K562 (cell line): Measurements from ENCODE around the gene GUCY2C. TPM values are rescaled to one million over a fixed set of nuclear protein-coding genes. Genes with fewer than 3 reads are reported as not detected.
"Not testable (repeated sequence)": the region's sequence is repeated elsewhere in the genome, so short reads cannot be mapped to it uniquely, and the experiment has no call there.

ENCODE experiments used
- ATAC-seq: fragments of 200-7000 bp; cut with Tn5 transposase; 3 replicates; pipeline ENCODE4 v1.9.1; 2020; ENCODE audit warnings: moderate library complexity
- BruUV-seq: library from RNA; stranded (reverse); fragments of 400-500 nt; replicated peaks from 2 replicates; lab custom pipeline; 2021; lab: Mats Ljungman, UMichigan
- CTCF ChIA-PET: fragments of 300-600 bp; formaldehyde crosslinking; extraction: SDS; loops from one replicate; lab custom pipeline; 2021; ENCODE audit warnings: low intra/inter-chr PET ratio; lab: Yijun Ruan, JAX
- POLR2A ChIA-PET: fragments of 300-600, 350-650 bp; sonication (Branson Sonifier 250); formaldehyde crosslinking; extraction: SDS; loops from one replicate; lab custom pipeline; 2021; ENCODE audit warnings: antibody characterized with exemption, inconsistent platforms; lab: Yijun Ruan, JAX
- DNase-seq, 4 experiments: peaks; one replicate each; pipeline versions ENCODE4 v3.0.0 to v3.0.0-alpha.2; 2011 to 2018; ENCODE audit warnings: low spot score in 3 of 4, mixed read lengths in 3 of 4; ENCODE audit errors: extremely low read depth in 1 of 4
- FAIRE-seq: peaks from 2 replicates; lab custom pipeline; 2011; peaks lifted over from hg19 to GRCh38; lab: Jason Lieb, UNC
- H2AFZ ChIP-seq: 2 replicates; pipeline ENCODE4 v1.6.0; 2011; ENCODE audit warnings: low read depth, low read length, control low read depth, inconsistent platforms
- H3K27ac ChIP-seq: fragments of 200-600 bp; 3 replicates; pipeline ENCODE4 v1.8.0; 2011; ENCODE audit warnings: low read depth, mild to moderate bottlenecking, control low read depth, inconsistent platforms, low read length, moderate library complexity, mixed read lengths; ENCODE audit errors: extremely low read depth
- H3K27me3 ChIP-seq, 2 experiments: fragments of 300-600 bp in 1 of 2; 2 replicates in 1 of 2; 3 replicates in 1 of 2; pipeline versions ENCODE4 v1.6.0 to v1.8.0; 2011; ENCODE audit warnings: inconsistent platforms in 2 of 2, low read length in 2 of 2, mild to moderate bottlenecking in 1 of 2, mixed read lengths in 1 of 2, moderate library complexity in 1 of 2; ENCODE audit not compliant: control insufficient read depth in 2 of 2, insufficient read depth in 2 of 2
- H3K36me3 ChIP-seq: fragments of 300-600 bp; 3 replicates; pipeline ENCODE4 v1.8.0; 2011; ENCODE audit warnings: mild to moderate bottlenecking, low read length, inconsistent platforms; ENCODE audit not compliant: control insufficient read depth, insufficient read depth
- H3K4me1 ChIP-seq, 2 experiments: fragments of 200-600 bp in 1 of 2; replicated peaks in 1 of 2; 2 replicates in 1 of 2; 3 replicates in 1 of 2; pipeline versions ENCODE4 v1.5.1 to v1.8.0; 2011; ENCODE audit warnings: inconsistent platforms in 2 of 2, low read length in 2 of 2, mild to moderate bottlenecking in 1 of 2, mixed read lengths in 1 of 2, moderate library complexity in 1 of 2; ENCODE audit not compliant: control insufficient read depth in 2 of 2, insufficient read depth in 2 of 2
- H3K4me2 ChIP-seq: 2 replicates; pipeline ENCODE4 v1.6.1; 2011; ENCODE audit warnings: low read length, control low read depth, inconsistent platforms, mixed read lengths; ENCODE audit not compliant: insufficient read depth
- H3K4me3 ChIP-seq: fragments of 200-600 bp; sonication (generic), shearing (Covaris generic); 2 replicates; pipeline ENCODE4 v1.5.1; 2016; ENCODE audit warnings: control low read depth, inconsistent platforms
- H3K79me2 ChIP-seq: fragments of 200-600 bp; 3 replicates; pipeline ENCODE4 v1.8.0; 2011; ENCODE audit warnings: low read length, inconsistent platforms; ENCODE audit not compliant: control insufficient read depth, insufficient read depth
- H3K9ac ChIP-seq, 2 experiments: 2 replicates each; pipeline versions ENCODE4 v1.6.0 to v1.6.1; 2011; ENCODE audit warnings: low read depth in 2 of 2, low read length in 2 of 2, control low read depth in 1 of 2, inconsistent platforms in 1 of 2, mild to moderate bottlenecking in 1 of 2, mixed read lengths in 1 of 2; ENCODE audit not compliant: insufficient read depth in 1 of 2
- H3K9me1 ChIP-seq: one replicate; pipeline ENCODE4 v1.6.0; 2011; ENCODE audit warnings: inconsistent platforms, mild to moderate bottlenecking, low read length, moderate library complexity; ENCODE audit not compliant: control insufficient read depth, insufficient read depth
- H3K9me3 ChIP-seq: replicated peaks from 2 replicates; pipeline ENCODE4 v1.5.1; 2011; ENCODE audit warnings: low read depth, low read length, inconsistent platforms; ENCODE audit not compliant: control insufficient read depth, insufficient read depth
- H4K20me1 ChIP-seq: replicated peaks from 2 replicates; pipeline ENCODE4 v1.6.1; 2011; ENCODE audit warnings: low read length, inconsistent platforms, mixed read lengths; ENCODE audit not compliant: control insufficient read depth, insufficient read depth
- CBFA2T3 ChIP-seq: fragments of 450-650 bp; IDR thresholded peaks from 2 replicates; pipeline ENCODE4 v1.6.1; 2017
- MEF2A ChIP-seq: IDR thresholded peaks from 2 replicates; pipeline ENCODE4 v1.6.1; 2011; ENCODE audit warnings: low read depth, mild to moderate bottlenecking, low read length, moderate library complexity; ENCODE audit not compliant: control insufficient read depth
- PTBP1 ChIP-seq: fragments of 200-400 bp; formaldehyde crosslinking; IDR thresholded peaks from 2 replicates; pipeline ENCODE4 v1.6.1; 2017; ENCODE audit warnings: low read depth, low read length
- WGBS: fragments of 100-300 bp; shearing (Covaris generic); methylation state at CpG from one replicate; pipeline ENCODE4 v1.1.6; 2016; ENCODE audit warnings: low coverage, mixed read lengths; ENCODE audit not compliant: insufficient coverage; ENCODE audit errors: missing lambda C conversion rate; 5-methylcytosine and 5-hydroxymethylcytosine counted together
- in situ Hi-C: fragments of 300-500 bp; cut with MboI; formaldehyde crosslinking; loops from 4 replicates; pipeline ENCODE4 v1.15.0; 2018; ENCODE audit warnings: inconsistent platforms, mixed read lengths
- intact Hi-C: fragments of 100-400 bp; cut with micrococcal nuclease; formaldehyde crosslinking; loops from 2 replicates; pipeline ENCODE4 v1.14.2; 2022
- polyA plus RNA-seq, 8 experiments: library from polyadenylated mRNA; depleted of rRNA in 4 of 8; stranded (reverse) in 5 of 8; unstranded in 3 of 8; fragments of >200 nt; fragmentation: Nextera tagmentation in 2 of 8; fragmentation: Illumina TruSeq in 1 of 8; extraction: Ambion mirVana in 2 of 8; extraction: Trizol in 1 of 8; gene quantifications; 2 replicates each; pipeline versions ENCODE4 v1.2.1 to v1.2.3, GENCODE V29; 2011 to 2014; ENCODE audit warnings: inconsistent platforms in 1 of 8, missing spikeins in 1 of 8
- total RNA-seq, 7 experiments: library from RNA; depleted of rRNA in 6 of 7; stranded (reverse); fragments of >200 nt in 6 of 7; fragmentation: Illumina TruSeq in 2 of 7; extraction: Trizol in 2 of 7; gene quantifications; 2 replicates each; pipeline versions ENCODE4 v1.2.1 to v1.2.3, GENCODE V29; 2011 to 2021; ENCODE audit warnings: low replicate concordance in 1 of 7
- TF ChIP-seq, protein P1 (sequence below): fragments of 450-650 bp; IDR thresholded peaks from 2 replicates; pipeline ENCODE4 v1.6.1; 2014; ENCODE audit warnings: low read depth, mild to moderate bottlenecking, moderate library complexity, borderline replicate concordance
- TF ChIP-seq, protein P2 (sequence below): fragments of 450-650 bp; IDR thresholded peaks from 2 replicates; pipeline ENCODE4 v1.6.1; 2017; ENCODE audit warnings: antibody characterized with exemption, mild to moderate bottlenecking
- TF ChIP-seq, protein P3 (sequence below): fragments of 250-450 bp; sonication (Bioruptor Pico); IDR thresholded peaks from 2 replicates; pipeline ENCODE4 v1.5.0; 2021

The GUCY2C gene
- total and polyA plus RNA-seq, 9 of the 15 experiments (the other 6 are each of a cell fraction or from before 2014, with no cell fraction given) = 0.01 to 0.05 (median 0.04) TPM; not detected in 6

DNA sequence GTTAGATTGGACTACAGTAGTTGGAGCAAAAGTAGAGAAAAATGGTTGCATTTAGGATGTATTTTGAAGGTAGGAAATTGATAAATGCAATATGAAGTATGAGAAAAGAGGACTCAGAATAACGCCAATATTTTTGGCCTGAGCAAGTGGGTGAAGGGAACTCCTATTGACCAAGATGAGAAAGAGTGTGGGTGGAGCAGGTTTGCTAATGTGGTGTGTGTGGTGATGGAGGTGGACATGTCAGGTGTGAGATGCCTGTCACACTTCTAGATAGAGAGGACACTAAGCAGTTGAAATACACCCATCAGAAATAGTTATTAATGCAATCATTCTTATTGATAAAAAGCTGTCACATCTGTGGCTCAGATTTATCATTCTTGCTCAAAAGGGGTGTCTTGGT, 7.3 kb downstream of the GUCY2C start (continued):
- TF ChIP-seq, protein P1, sequence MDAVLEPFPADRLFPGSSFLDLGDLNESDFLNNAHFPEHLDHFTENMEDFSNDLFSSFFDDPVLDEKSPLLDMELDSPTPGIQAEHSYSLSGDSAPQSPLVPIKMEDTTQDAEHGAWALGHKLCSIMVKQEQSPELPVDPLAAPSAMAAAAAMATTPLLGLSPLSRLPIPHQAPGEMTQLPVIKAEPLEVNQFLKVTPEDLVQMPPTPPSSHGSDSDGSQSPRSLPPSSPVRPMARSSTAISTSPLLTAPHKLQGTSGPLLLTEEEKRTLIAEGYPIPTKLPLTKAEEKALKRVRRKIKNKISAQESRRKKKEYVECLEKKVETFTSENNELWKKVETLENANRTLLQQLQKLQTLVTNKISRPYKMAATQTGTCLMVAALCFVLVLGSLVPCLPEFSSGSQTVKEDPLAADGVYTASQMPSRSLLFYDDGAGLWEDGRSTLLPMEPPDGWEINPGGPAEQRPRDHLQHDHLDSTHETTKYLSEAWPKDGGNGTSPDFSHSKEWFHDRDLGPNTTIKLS = no peak
- TF ChIP-seq CBFA2T3 (no peak), MEF2A (no peak), PTBP1 (no peak)
- TF ChIP-seq, protein P2, sequence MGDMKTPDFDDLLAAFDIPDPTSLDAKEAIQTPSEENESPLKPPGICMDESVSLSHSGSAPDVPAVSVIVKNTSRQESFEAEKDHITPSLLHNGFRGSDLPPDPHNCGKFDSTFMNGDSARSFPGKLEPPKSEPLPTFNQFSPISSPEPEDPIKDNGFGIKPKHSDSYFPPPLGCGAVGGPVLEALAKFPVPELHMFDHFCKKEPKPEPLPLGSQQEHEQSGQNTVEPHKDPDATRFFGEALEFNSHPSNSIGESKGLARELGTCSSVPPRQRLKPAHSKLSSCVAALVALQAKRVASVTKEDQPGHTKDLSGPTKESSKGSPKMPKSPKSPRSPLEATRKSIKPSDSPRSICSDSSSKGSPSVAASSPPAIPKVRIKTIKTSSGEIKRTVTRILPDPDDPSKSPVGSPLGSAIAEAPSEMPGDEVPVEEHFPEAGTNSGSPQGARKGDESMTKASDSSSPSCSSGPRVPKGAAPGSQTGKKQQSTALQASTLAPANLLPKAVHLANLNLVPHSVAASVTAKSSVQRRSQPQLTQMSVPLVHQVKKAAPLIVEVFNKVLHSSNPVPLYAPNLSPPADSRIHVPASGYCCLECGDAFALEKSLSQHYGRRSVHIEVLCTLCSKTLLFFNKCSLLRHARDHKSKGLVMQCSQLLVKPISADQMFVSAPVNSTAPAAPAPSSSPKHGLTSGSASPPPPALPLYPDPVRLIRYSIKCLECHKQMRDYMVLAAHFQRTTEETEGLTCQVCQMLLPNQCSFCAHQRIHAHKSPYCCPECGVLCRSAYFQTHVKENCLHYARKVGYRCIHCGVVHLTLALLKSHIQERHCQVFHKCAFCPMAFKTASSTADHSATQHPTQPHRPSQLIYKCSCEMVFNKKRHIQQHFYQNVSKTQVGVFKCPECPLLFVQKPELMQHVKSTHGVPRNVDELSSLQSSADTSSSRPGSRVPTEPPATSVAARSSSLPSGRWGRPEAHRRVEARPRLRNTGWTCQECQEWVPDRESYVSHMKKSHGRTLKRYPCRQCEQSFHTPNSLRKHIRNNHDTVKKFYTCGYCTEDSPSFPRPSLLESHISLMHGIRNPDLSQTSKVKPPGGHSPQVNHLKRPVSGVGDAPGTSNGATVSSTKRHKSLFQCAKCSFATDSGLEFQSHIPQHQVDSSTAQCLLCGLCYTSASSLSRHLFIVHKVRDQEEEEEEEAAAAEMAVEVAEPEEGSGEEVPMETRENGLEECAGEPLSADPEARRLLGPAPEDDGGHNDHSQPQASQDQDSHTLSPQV = no peak
- TF ChIP-seq, protein P3, sequence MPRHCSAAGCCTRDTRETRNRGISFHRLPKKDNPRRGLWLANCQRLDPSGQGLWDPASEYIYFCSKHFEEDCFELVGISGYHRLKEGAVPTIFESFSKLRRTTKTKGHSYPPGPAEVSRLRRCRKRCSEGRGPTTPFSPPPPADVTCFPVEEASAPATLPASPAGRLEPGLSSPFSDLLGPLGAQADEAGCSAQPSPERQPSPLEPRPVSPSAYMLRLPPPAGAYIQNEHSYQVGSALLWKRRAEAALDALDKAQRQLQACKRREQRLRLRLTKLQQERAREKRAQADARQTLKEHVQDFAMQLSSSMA (CRISPR knock-in tag) = no peak

DNA sequence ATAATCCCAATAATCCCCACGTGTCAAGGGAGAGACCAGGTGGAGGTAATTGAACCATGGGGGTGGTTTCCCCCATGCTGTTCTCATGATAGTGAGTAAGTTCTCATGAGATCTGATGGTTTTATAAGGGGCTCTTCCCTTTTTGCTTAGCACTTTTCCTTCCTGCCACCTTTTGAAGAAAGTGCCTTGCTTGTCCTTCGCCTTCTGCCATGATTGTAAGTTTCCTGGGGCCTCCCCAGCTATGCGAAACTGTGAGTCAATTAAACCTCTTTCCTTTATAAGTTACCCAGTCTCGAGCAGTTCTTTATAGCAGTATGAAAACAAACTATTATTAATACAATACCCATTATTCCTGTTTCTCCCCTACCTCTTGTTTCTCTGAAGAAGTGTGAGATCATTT, 14.2 kb downstream of the GUCY2C start:
- H4K20me1 ChIP-seq, H3K4me3 ChIP-seq, H3K4me2 ChIP-seq, FAIRE-seq, H3K27me3 ChIP-seq, H3K27ac ChIP-seq, BruUV-seq, H2AFZ ChIP-seq, H3K36me3 ChIP-seq, H3K9me1 ChIP-seq, H3K9me3 ChIP-seq, H3K9ac ChIP-seq, in situ Hi-C loops, H3K79me2 ChIP-seq, DNase-seq, POLR2A ChIA-PET, ATAC-seq, H3K4me1 ChIP-seq, intact Hi-C loops: not testable (repeated sequence)
- 0% methylated on average over 3 of the region's 4 CpGs for WGBS
- CTCF ChIA-PET = interaction anchor here (1.1 kb wide), 1 partner anchor 53 kb away, joined by 3 read pairs; no protein-coding TSS in a partner anchor
